DMS53 treated with DMSO at 0.1 percent for 48 hours (cell line): ENCODE results near the gene LGR4.

Experiments
- DNase-seq: peaks from one replicate; lab custom pipeline; 2025; ENCODE audit not compliant: unreplicated experiment; lab: John Stamatoyannopoulos, UW

The LGR4 gene

GRCh38 chr11:27406498-27407354 lies 65.9 kb downstream of the LGR4 start:
- no peak for DNase-seq

DNA sequence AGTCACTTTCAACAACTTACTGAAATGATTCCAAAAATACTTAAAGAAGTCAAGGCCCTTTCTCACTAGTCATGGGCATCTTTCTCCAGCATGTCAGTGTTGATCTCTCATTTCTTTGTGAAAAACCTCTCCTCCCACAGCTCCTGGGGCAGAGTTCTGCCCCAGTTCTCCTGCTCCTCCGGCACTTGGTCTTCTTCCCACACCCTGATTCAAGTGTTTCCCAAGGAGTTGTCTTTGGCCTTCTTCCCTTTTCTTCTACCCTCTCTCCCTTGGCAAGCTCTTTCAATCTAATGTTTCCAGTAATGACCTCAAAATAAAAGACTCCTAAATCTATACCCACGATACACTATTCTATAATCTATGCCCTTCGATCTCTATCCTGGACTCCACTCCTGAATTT lies 67.5 kb downstream of the LGR4 start:
- DNase-seq: no peak

GRCh38 chr11:27404427-27404826 lies 68.2 kb downstream of the LGR4 start:
- DNase-seq: no peak

GRCh38 chr11:27403195-27403594 lies 69.4 kb downstream of the LGR4 start:
- DNase-seq: no peak

DNA sequence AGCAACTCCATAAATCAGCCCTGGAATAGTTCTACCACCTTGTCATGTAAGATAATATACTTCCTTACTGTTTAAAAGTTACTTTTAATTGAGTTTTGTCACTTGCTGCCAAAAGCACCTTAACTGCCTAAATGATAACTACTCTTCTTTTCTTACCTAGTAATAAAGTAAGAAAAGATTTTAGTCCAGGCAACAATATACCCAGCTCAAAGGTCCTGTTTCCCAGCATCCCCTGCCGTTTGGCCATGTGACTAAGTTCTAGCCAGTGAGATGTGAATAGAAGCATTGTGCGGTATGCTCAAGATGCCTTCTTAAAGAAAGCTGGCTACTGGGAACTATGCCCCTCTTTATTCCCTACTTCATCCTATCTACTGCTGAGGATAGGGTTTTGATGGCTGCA lies 70.1 kb downstream of the LGR4 start:
- no peak for DNase-seq

DNA sequence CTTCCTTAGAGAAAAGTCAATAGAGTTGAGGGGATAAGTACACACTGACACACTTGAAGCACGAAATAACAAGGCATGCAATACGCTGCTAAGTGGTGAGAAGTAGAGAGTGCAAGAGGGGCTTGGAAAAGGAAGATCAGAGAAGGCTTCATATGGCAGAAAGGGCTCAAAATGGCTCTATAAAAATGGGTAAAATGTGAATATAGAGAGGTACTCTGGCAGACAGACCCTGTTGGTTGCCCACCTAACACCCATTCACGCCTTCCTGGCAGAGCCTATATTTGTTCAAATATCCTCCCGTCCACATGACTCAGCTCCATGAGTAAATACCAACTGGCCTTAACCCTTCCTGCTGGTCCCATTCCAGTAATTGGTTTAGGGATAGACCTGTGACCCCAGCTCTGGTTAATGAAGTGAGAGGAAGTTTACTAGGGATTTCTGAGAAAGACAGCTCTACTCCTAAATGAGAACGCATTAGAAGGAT lies 70.7 kb downstream of the LGR4 start:
- peak; percentile 84 for DNase-seq

GRCh38 chr11:27401280-27401832 lies 71.2 kb downstream of the LGR4 start:
- DNase-seq: no peak

- no peak for DNase-seq
These were observed 74.2 kb downstream of the LGR4 start for GRCh38 chr11:27398400-27398770.

DNA sequence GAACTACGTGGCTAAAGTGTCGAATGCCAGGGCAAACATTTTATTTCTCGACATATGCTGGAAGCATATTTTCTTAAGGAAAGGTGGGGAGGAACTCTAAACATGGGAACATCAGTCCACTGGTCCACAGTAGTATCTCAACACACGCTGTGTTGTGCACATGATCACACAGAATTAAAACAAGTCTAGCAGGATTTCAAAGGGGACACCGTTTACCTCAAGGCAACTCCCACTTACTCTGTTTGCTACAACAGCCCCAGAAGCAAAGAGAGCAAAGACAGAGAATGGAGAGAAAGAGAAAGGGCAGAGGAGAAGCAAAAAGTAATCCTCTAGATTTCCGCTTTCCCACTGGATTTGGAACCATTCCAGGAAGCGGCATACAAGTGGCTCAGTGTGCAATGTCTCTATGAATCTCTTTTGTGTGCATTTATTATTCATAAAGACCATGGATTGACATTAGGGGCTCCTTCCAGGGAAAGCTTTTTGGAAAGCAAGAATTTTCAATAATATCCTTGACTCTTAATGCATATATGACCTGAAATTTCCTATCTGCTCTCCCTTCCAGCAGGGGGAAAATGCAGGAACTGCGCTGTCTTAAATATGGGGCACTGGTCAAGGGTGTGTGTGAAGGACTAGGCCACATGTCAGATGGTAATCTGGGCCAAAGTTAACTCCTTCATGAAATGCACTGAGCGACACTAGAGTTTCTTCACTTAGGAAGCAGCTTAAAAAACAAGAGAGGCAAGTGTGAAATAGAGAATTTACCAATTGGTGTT lies 74.8 kb downstream of the LGR4 start:
- DNase-seq: peak; percentile 16

DNA sequence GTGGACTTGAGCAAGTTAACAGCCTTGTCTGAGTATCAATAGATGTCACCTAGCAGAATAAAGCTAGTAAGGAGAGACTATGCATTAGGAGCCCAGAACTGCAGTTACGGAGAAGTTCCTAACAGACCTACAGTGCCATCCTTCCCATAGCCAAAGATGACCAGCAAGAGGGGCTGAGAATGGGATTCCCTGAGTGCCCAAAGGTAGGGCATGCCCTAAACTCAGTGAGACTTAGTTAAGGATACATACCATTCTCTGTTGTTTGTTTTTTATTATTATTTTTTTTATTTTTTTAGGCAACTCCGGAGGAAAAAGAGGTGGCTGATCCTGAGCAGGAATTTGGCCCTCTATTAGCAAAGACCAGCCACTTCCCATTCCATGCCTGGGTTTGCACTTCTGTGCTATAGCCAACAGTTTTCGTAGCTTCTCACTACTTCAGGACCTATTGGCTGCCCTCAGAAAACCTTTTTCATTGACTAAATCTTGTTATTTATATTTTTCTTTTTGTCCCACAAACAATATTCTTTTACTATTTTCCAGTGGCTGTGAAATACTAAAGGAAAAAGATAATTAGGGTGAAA lies 76.2 kb downstream of the LGR4 start:
- DNase-seq: peak; percentile 47

DNA sequence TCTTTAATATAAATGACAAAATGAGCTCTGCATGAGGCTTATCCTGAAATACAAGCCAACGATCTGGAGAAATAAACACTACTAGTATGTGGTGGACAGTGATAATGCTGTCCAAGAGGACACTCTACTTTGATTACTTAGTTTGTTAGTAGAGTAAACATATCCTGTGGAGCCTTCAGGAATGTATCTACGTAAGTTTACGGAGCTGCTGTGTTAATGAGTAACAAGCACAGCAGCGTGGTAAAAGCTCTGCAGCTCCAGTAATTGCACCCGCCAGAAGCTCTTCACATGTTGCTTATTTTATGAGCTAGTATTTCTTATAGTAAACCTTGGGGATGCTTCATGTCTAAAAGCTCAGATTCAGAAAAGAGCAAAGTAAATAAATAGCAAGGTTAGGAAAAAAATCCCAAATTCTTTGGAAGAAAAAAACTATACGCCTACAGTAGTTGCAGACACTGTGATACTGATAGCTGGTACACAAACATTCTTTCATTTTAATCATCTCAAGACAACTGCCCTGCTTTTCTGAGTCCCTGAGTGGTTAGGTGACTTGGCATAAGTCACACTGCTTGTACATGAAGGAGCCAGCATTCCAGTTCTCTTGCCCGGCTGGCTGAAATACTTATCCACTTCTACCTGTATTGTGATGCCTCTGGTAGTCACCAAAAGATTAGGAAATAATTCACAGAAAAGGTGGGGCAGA lies 76.9 kb downstream of the LGR4 start:
- DNase-seq: peak; percentile 89

GRCh38 chr11:27394781-27395228 lies 77.8 kb downstream of the LGR4 start:
- no peak for DNase-seq

GRCh38 chr11:27392278-27393114 lies 80.1 kb downstream of the LGR4 start:
- DNase-seq: peak; percentile 76

- DNase-seq: no peak
These were observed 81.1 kb downstream of the LGR4 start for GRCh38 chr11:27391331-27392015.

- DNase-seq: no peak
These were observed 82.0 kb downstream of the LGR4 start for GRCh38 chr11:27390318-27391295.

- no peak for DNase-seq
These were observed 83.7 kb downstream of the LGR4 start for GRCh38 chr11:27388869-27389268.

DNA sequence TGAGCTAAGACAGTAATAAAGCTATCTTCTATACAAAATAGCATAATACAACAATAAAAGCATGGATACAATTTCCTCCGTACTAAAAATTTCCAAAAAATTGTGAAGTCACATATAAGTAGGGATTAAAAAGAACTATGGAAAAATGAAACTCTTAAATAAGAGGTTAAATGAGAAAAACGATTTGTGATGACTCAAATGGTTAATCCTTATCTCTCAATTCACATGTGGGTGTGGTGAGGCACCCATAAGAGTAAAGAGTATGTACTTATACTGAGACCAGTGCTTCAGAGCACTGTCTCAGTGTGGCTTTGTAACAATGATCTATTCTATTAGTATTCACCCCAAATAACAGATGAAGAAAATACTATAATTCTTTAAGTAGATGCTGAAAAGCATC lies 84.6 kb downstream of the LGR4 start:
- no peak for DNase-seq

DNA sequence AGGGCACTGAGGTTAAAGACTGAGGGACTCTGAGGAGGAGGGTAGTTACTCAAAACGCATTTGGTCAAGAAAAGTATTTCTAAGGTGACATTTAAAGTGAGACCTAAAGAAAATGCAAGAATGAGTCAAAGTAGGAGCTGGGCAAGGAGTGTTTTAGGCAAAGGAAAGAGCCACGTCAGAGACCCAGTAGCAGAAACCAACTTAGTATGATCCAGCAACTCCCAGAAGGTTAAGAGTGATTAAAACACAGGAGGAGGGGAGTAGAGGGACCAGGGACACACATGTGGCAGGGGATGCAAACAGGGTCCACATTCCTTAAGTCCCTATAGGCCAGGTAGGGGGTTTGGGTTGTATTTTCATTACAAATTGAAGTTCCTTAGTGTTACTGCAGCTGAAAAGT lies 85.2 kb downstream of the LGR4 start:
- no peak for DNase-seq
